ENCODE measurements around the gene SLC22A23. TPM values are rescaled to one million over a fixed set of nuclear protein-coding genes. Genes with fewer than 3 reads are reported as not detected.

SLC22A23 gene
- total and polyA plus RNA-seq, 2 experiments from 2014 or later, result 2.4 to 7.3 TPM

- Histone ChIP-seq H3K9ac (peak overlapping the region; percentile 78), H3K27ac (peak overlapping the region; percentile 82), H3K27me3 (replicated peaks; ENCODE audit: insufficient read depth) (no peaks in the 10 kb centered on the region), H3K36me3 (ENCODE audit: low read depth) (no peaks in the 10 kb centered on the region), H3F3A (ENCODE audit: insufficient read depth) (peaks cover 27% of the 10 kb centered on the region), H3K9me3 (ENCODE audit: low read depth) (no peaks in the 10 kb centered on the region), H3K79me2 (ENCODE audit: insufficient read depth) (no peaks in the 10 kb centered on the region; the same call in 1 of the 2 replicates), H2AFZ (peak overlapping the region; percentile 72), H3K4me2 (ENCODE audit: unreplicated experiment) (peak overlapping the region; percentile 75), H3K4me1 (ENCODE audit: insufficient read depth) (peaks cover 21% of the 10 kb centered on the region), H3K4me3 (peak overlapping the region; percentile 61), H3K9me2 (ENCODE audit: insufficient read depth) (no peaks in the 10 kb centered on the region), H4K20me1 (ENCODE audit: insufficient read depth) (no peaks in the 10 kb centered on the region)
- 6 to 9% methylated on average over 18 to 24 of the region's 24 CpGs for WGBS, 2 experiments (ENCODE audit: low coverage in 1 of 2, low lambda C conversion rate in 2 of 2, missing lambda C conversion rate in 2 of 2)
- DNase-seq, result peak; percentile 82
- in situ Hi-C loops (cut with MboI), result no loop called here
- TF ChIP-seq EZH2 (IDR thresholded peaks at IDR 0.05; ENCODE audit: insufficient read depth, poor library complexity, severe bottlenecking) (no peak), EZH2phosphoT487 (IDR thresholded peaks at IDR 0.05; ENCODE audit: insufficient read depth, low read depth) (no peak)
Measured at GRCh38 chr6:3356056-3356823, 100.6 kb downstream of the SLC22A23 start.

GRCh38 chr6:3355358-3356055, 101.3 kb downstream of the SLC22A23 start:
- no peaks in the 10 kb centered on the region for H4K20me1 ChIP-seq (ENCODE audit: insufficient read depth)
- no peaks in the 10 kb centered on the region for H3K9me3 ChIP-seq (ENCODE audit: low read depth)
- no peaks in the 10 kb centered on the region; the same call in 1 of the 2 replicates for H3K79me2 ChIP-seq (ENCODE audit: insufficient read depth)
- no peaks in the 10 kb centered on the region for H3K27me3 ChIP-seq (replicated peaks; ENCODE audit: insufficient read depth)
- WGBS, 2 experiments (ENCODE audit: low coverage in 1 of 2, low lambda C conversion rate in 2 of 2, missing lambda C conversion rate in 2 of 2), result 27 to 29% methylated on average over 19 to 20 of the region's 20 CpGs
- in situ Hi-C loops (cut with MboI), result no loop called here
- H3F3A ChIP-seq (ENCODE audit: insufficient read depth), result peaks cover 27% of the 10 kb centered on the region
- H3K4me3 ChIP-seq, result peak overlapping the region; percentile 66
- no peaks in the 10 kb centered on the region for H3K9me2 ChIP-seq (ENCODE audit: insufficient read depth)
- peak overlapping the region; percentile 87 for H3K4me2 ChIP-seq (ENCODE audit: unreplicated experiment)
- H3K4me1 ChIP-seq (ENCODE audit: insufficient read depth), result peaks cover 21% of the 10 kb centered on the region
- H3K27ac ChIP-seq, result peak overlapping the region; percentile 82
- peak overlapping the region; percentile 78 for H3K9ac ChIP-seq
- H2AFZ ChIP-seq, result peak overlapping the region; percentile 93
- no peaks in the 10 kb centered on the region for H3K36me3 ChIP-seq (ENCODE audit: low read depth)
- DNase-seq, result peak; percentile 65
- no peak for TF ChIP-seq EZH2phosphoT487 (IDR thresholded peaks at IDR 0.05; ENCODE audit: insufficient read depth, low read depth)

DNA sequence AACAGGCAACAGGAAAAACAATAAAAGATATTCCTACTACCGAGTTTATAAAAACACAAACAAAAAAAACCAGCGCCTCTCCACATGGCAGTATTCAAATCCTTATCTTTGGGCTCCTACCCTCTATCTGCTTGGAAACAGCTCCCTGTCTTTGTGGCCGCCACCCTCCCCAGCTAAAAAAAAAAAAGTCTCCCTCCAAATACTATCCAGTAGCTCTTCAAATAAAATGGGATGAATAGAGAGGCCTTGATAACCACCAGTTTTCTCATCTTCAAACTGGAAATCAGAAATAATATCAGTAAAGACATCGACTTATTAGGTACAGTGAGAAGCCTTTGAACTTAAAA, 101.9 kb downstream of the SLC22A23 start:
- H3K9me3 ChIP-seq (ENCODE audit: low read depth), result no peaks in the 10 kb centered on the region
- H3K4me3 ChIP-seq, result 0 out of 2 replicates have a peak overlapping the region, but pooled peaks have one; percentile 66
- 85 to 91% methylated on average over 4 of the region's 4 CpGs for WGBS, 2 experiments (ENCODE audit: low coverage in 1 of 2, low lambda C conversion rate in 2 of 2, missing lambda C conversion rate in 2 of 2)
- H4K20me1 ChIP-seq (ENCODE audit: insufficient read depth), result no peaks in the 10 kb centered on the region
- H3K27ac ChIP-seq, result peak overlapping the region; percentile 82
- H3K79me2 ChIP-seq (ENCODE audit: insufficient read depth), result no peaks in the 10 kb centered on the region; the same call in 1 of the 2 replicates
- H3F3A ChIP-seq (ENCODE audit: insufficient read depth), result peaks cover 27% of the 10 kb centered on the region
- no peak for TF ChIP-seq EZH2phosphoT487 (IDR thresholded peaks at IDR 0.05; ENCODE audit: insufficient read depth, low read depth)
- no peak for TF ChIP-seq EZH2 (IDR thresholded peaks at IDR 0.05; ENCODE audit: insufficient read depth, poor library complexity, severe bottlenecking)
- no peak overlapping the region for H3K4me2 ChIP-seq (ENCODE audit: unreplicated experiment)
- H3K36me3 ChIP-seq (ENCODE audit: low read depth), result no peaks in the 10 kb centered on the region
- in situ Hi-C loops (cut with MboI), result no loop called here
- no peaks in the 10 kb centered on the region for H3K27me3 ChIP-seq (replicated peaks; ENCODE audit: insufficient read depth)
- no peak for DNase-seq
- H3K9ac ChIP-seq, result peak overlapping the region; percentile 78
- H3K4me1 ChIP-seq (ENCODE audit: insufficient read depth), result peaks cover 21% of the 10 kb centered on the region
- peak overlapping the region; percentile 93 for H2AFZ ChIP-seq
- H3K9me2 ChIP-seq (ENCODE audit: insufficient read depth), result no peaks in the 10 kb centered on the region

- H3K9ac ChIP-seq, result no peak overlapping the region
- H3K36me3 ChIP-seq (ENCODE audit: low read depth), result no peaks in the 10 kb centered on the region
- no peak overlapping the region for H3K4me2 ChIP-seq (ENCODE audit: unreplicated experiment)
- no peaks in the 10 kb centered on the region for H3K9me3 ChIP-seq (ENCODE audit: low read depth)
- 79 to 85% methylated on average over 5 of the region's 5 CpGs for WGBS, 2 experiments (ENCODE audit: low coverage in 1 of 2, low lambda C conversion rate in 2 of 2, missing lambda C conversion rate in 2 of 2)
- H3K27me3 ChIP-seq (replicated peaks; ENCODE audit: insufficient read depth), result no peaks in the 10 kb centered on the region
- no peaks in the 10 kb centered on the region for H4K20me1 ChIP-seq (ENCODE audit: insufficient read depth)
- in situ Hi-C loops (cut with MboI), result no loop called here
- no peak overlapping the region for H2AFZ ChIP-seq
- no peaks in the 10 kb centered on the region; the same call in 1 of the 2 replicates for H3K79me2 ChIP-seq (ENCODE audit: insufficient read depth)
- peaks cover 15% of the 10 kb centered on the region for H3K4me1 ChIP-seq (ENCODE audit: insufficient read depth)
- no peak overlapping the region for H3K27ac ChIP-seq
- no peak for TF ChIP-seq EZH2 (IDR thresholded peaks at IDR 0.05; ENCODE audit: insufficient read depth, poor library complexity, severe bottlenecking)
- TF ChIP-seq EZH2phosphoT487 (IDR thresholded peaks at IDR 0.05; ENCODE audit: insufficient read depth, low read depth), result no peak
- DNase-seq, result no peak
- H3K4me3 ChIP-seq, result no peak overlapping the region
- peaks cover 24% of the 10 kb centered on the region for H3F3A ChIP-seq (ENCODE audit: insufficient read depth)
- H3K9me2 ChIP-seq (ENCODE audit: insufficient read depth), result no peaks in the 10 kb centered on the region
Measured at GRCh38 chr6:3353939-3354338, 102.9 kb downstream of the SLC22A23 start.
